Stimulated activated CD4-positive, alpha-beta T cell treated with anti-CD3 and anti-CD28 coated beads, Interleukin-2, amount 100 ng/mL, for 4 hours (primary cell): ENCODE data around the gene VN1R4.
A peak's percentile ranks its signal among the peaks of the same experiment; 100 is the strongest.
"Not testable (repeated sequence)": the region's sequence is repeated elsewhere in the genome, so short reads cannot be mapped to it uniquely, and the experiment has no call there.

Experiments
- DNase-seq: peaks from one replicate; pipeline ENCODE4 v3.0.0-alpha.2; 2020; ENCODE audit warnings: low read depth

The VN1R4 gene, protein sequence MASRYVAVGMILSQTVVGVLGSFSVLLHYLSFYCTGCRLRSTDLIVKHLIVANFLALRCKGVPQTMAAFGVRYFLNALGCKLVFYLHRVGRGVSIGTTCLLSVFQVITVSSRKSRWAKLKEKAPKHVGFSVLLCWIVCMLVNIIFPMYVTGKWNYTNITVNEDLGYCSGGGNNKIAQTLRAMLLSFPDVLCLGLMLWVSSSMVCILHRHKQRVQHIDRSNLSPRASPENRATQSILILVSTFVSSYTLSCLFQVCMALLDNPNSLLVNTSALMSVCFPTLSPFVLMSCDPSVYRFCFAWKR

DNA sequence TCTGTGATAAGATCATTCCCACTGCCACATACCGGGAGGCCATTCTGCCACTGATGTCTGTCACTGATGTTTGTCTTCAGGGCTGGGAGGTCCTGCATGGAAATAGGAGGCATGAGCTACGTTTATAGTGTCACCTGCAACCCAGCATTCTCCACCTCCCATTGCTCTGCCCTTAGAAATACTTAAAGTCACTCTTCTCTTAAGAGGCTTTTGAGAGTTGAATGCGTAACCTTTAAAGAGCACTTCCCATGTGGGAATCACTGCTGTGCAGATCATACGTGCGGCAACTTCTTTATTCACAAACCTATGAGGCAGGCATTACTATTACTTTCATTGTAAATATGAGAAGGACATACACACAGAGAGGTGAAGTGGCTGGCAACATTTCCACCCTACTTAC, at the start of gene VN1R4:
Gene VN1R4, minus strand, starts transcription at position 101 of the 400 bp plus-strand sequence. Its CDS starts 58 bp downstream, at position 43.
- not testable (repeated sequence) for DNase-seq

DNA sequence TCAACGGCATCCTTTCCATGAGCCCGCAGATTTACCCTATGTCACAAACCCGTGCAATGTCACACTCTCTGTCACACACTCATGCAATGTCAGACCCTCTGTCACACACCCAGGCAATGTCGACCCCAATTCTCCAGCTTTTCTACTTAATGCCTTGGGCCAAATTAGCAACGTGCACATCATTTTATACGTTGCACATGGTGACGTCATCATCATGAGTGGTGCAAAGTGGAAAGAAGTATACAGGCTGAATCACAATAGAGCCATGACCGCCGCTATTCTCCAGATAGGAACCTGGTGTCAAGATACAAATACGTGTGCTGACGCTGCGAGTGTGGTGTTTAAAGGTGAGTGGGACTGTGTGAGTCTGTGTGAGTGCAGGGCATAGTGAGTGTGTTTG, 44.4 kb upstream of the VN1R4 start:
- DNase-seq = no peak

DNA sequence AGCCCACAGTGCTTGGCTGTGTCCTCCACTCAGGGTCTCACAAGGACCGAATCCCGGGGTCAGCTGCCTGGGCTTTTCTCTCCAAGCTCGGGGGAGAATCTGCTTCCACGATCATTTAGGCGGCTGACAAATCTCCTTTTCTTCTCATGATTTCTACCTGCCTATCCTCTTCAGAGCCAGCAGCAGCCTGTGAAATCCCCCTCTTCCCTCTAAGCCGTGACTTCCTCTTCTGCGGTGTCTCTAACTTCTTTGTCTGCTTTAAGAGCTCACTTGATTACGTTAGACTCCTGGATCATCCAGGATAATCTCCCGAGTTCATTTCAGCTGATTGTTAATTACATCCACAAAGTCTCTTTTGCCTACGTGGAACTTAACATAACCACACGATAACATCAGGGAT, 43.5 kb upstream of the VN1R4 start:
- no peak for DNase-seq

DNA sequence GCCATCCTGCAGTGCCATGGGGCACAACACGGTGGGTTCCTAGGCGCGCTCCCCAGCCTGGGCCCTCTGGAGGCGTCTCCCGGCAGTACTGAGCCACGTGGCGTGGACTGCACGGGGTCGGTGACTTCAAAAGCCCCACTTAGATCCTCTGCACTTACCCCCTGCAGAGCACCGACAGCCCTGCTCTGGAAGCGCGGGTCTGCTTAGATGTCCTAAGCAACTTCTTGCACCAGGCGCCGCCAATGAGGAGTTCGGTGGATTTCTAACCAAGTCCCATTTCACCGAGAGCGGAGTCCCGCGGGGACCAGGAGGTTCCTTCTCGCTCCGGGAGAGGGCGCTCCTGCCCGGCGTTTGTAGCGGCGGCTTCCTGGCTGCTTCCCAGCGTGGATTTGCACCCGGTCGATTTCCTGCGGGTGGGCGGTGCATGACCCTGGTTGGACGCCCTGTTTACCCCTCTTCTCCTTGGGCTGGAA, 40.9 kb upstream of the VN1R4 start:
- DNase-seq = no peak

DNA sequence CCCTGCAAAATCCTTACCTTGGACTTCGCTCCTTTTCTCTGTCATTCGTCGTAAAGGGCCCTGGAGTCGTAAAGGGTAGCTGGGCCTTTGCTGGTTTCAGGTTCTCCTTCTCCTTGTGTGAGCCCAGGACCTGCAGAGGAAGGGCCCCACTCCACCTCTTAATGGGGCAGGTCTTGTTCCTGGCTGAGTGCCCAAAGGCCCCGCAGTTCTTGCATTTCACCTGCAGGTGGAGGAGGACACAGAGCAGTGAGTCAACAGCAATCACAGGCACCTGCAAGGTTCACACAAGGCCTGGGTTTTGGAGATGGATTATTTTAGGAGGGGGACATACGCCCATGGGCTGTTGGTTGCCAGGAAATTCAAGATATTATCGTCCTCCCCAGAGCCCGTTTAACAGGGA, 33.8 kb upstream of the VN1R4 start:
- not testable (repeated sequence) for DNase-seq

DNA sequence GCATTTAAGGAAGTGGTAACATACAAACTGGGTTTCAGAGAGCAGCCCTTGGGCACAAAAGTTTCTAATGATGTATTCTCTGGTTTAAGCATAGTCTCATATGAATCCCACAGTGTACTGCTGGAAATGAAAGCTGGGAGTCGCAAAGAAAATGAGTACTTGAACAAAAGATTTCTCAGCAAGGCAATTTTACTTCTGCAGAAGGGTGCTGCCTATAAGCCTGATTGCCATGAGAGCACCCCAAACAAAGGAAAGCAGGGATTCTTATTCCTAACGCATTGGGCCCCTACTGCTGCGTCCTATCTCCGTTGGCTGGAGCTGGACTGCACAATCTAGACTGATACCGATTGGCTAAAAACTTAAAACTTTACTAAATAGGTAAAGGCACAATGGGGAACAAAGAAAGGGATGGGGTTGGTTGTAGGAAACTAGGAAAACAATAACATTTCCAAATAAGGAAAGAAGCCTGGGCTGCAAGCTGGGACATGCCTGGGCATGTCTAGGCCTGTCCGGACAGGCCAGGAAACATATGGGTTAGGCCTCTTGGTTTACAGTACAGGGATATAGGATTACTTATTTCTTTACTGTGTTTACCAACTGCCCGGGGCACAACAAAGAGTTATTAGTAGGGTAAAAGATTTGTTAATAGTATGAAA, 27.4 kb upstream of the VN1R4 start:
- no peak for DNase-seq

DNA sequence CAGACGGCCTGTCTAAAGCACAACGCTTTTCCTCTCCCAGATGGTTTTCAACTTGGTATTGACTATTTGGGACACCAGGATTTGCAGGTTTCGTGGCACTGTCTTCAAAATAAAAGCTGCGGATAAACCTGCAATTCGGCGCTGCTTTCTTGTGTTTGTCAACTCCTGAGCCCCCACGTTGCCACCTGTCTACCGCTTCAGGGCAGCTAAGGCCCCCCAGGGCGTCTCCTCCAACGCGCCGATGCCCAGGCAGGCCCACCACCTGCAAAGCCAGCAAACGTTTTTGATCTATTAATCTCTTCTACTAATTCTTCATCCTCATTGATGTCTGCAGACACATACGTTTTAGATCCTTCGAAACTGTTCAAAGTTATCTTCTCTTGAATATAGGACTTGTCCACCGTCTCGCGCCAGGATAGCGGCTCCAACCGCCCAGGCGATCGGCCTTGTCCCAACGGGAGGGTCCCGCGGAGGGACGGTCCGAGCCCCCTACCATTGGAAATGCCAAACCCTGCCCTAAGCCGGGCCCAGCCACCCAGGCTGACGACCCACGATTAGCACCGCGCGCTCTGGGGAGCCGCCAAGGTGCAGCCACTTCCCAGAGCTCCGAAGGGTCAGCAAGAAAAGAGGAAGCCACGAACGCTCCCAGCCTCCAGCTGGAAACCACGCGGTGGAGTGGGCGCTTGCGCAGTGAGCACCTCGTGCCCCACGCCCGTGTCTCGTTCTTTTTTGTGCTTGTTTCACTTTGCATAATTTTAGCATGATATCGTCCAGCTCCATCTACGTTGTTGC, 23.4 kb upstream of the VN1R4 start:
- DNase-seq = no peak

DNA sequence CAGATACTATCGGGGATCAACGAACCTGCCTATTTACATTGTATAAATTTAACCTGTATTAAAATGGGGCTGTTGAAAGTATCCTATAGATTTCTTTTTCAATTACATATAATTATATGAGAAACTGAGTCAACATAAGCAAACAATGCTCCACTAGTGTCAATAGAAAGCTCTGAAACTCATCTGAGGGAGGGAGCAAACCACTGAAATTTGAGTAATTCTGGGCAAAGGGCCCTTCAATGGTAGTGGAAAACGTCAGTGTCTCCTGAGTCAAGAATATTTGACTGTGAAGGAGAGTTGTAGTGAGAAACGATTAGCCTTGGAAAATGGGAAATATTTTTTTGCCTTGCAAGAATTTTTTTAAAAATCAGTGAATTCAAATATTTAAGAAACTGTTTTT, 17.6 kb upstream of the VN1R4 start:
- no peak for DNase-seq

DNA sequence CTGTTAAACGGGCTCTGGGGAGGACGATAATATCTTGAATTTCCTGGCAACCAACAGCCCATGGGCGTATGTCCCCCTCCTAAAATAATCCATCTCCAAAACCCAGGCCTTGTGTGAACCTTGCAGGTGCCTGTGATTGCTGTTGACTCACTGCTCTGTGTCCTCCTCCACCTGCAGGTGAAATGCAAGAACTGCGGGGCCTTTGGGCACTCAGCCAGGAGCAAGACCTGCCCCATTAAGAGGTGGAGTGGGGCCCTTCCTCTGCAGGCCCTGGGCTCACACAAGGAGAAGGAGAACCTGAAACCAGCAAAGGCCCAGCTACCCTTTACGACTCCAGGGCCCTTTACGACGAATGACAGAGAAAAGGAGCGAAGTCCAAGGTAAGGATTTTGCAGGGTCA, 14.4 kb upstream of the VN1R4 start:
- not testable (repeated sequence) for DNase-seq

DNA sequence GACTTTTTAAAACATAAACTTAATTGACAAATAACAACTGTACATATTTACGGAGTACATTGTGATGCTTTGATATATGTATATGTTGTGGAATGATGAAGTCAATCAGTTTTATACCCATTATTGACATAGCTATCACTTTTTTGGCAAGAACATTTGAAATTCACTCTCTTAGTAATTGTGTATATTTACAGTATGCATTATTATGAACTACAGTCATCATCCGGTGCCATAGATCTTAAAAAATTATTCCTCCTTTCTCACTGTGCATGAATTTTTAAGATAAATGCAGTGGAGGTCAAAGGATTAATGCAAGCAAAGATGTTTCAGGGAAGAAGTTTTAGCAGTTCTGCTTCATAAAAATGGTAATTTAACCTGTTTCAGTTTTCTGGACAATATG, 8.0 kb upstream of the VN1R4 start:
- no peak for DNase-seq

DNA sequence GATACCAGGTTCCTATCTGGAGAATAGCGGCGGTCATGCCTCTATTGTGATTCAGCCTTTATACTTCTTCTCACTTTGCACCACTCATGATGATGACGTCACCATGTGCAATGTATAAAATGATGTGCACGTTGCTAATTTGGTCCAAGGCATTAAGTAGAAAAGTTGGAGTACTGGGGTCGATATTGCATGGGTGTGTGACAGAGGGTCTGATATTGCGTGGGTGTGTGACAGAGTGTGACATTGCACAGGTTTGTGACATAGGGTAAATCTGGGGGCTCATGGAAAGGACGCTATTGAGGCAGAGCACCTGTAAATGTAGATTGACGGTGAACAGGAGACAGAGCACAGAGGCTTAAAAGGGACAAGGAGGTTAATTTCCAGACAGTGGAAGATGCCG, 4.5 kb upstream of the VN1R4 start:
- no peak for DNase-seq

DNA sequence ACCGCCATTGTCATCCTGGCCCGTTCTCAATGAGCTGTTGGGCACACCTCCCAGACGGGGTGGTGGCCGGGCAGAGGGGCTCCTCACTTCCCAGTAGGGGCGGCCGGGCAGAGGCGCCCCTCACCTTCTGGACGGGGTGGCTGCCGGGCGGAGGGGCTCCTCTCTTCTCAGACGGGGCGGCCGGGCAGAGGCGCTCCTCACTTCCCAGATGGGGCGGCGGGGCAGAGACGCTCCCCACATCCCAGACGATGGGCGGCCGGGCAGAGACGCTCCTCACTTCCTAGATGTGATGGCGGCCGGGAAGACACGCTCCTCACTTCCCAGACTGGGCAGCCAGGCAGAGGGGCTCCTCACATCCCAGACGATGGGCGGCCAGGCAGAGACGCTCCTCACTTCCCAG, 2.3 kb upstream of the VN1R4 start:
- not testable (repeated sequence) for DNase-seq

DNA sequence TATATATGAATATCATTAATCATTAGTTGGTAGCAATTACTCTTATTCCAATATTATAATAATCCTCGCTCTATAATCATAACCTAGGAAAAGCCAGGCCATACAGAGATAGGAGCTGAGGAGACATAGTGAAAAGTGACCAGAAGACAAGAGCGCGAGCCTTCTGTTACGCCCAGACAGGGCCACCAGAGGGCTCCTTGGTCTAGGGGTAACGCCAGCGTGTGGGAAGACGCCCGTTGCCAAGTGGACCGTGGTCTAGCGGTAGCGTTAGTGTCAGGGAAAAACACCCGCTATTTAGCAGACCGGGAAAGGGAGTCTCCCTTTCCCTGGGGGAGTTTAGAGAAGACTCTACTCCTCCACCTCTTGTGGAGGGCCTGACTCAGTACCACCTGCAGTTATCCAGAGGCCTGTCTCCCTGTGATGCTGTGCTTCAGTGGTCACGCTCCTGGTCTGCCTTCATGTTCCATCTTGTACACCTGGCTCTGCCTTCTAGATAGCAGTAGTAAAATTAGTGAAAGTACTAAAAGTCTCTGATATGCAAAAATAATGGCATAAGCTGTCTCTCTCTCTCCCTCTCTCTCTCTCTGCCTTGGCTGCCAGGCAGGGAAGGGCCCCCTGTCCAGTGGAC, 9.7 kb downstream of the VN1R4 start, which contains the start of gene VN1R2:
Gene VN1R2, plus strand, starts transcription at position 578 of the 628 bp plus-strand sequence. CDS start 84 bp downstream, outside the sequence.
- DNase-seq = not testable (repeated sequence)

DNA sequence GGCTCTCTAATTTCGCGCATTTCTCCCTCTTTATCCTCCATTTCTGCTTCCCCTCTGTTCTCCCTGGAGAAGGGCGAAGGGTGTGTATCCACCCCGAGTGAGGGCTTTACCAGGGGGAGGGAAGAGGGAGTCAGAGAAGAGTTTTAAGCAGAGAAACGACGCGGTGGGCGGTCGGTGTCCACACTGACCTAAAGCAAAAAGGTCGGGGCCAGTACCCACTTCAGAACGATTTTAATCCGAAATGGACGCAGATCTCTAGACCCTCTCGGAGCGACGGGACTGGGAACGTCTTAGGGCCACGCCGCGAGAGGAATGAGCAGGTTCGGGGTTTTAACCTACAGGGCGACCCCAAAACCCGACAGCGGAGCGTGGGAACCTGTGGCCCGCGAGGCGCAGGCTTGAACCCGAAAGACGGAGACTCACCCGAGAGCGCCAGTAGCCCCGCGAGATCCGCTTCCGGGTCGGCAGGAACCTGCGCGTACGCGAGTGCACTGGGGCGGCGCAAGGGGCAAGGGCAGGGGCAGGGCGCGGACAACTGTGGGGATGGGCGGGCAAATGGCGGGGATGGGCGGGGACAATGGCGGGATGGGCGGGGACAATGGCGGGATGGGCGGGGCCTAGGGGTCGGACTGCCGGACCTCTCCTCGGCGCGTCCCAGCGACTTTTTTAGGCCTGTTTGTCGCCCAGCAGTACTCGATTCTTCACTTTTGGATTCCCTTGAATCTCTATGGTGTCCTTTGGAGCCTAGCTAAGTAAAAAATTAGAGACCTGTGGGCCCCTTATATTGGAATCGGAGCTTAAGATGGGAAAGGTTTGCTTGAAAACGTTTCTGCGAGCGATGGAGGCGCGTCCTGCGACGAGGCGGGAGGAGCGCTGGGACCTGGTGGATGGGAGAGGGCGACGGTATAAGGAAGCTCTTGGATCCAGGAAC, 12.8 kb downstream of the VN1R4 start, which contains the start of gene ZNF677:
Gene ZNF677, minus strand, starts transcription at position 463 of the 931 bp plus-strand sequence. CDS start 3,323 bp downstream, outside the sequence.
- peak; percentile 75 for DNase-seq

DNA sequence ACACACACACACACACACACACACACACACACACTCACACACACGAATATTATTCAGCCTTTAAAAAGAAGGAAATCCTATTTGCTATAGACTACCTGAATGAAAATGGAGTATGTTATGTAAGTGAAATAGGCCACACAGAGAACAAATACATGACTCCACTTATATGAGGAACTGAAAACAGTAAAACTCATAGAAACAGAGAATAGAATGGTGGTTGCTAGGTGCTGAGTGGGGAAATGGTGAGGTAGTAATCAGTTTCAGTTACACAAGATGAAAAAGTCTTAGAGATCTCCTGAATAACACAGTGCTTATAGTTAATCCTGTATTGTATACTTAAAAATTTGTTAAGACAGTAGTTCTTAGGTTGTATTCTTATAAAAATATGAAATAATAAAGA, 21.0 kb downstream of the VN1R4 start:
- no peak for DNase-seq

DNA sequence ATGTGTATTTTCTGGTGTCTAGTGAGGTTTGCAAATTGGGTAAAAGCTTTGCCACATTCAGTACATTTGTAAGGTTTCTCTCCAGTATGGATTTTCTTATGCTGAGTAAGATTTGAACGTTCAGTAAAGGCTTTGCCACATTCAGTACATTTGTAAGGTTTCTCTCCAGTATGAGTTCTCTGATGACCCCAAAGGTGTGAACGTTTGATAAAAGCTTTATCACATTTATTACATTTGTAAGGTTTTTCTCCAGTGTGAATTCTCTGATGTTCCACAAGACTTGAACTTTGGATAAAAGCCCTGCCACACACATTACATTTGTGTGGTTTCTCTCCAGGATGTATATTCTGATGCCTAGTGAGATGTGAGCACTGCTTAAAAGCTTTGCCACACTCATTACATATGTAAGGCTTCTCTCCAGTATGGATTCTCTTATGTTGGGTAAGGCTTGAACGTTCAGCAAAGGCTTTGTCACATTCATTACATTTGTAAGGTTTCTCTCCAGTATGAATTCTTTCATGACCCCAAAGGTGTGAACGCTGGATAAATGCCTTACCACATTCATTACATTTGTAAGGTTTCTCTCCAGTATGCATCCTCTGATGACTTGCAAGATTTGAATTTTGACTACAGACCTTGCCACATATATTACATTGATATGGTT, 30.3 kb downstream of the VN1R4 start:
- DNase-seq = no peak

DNA sequence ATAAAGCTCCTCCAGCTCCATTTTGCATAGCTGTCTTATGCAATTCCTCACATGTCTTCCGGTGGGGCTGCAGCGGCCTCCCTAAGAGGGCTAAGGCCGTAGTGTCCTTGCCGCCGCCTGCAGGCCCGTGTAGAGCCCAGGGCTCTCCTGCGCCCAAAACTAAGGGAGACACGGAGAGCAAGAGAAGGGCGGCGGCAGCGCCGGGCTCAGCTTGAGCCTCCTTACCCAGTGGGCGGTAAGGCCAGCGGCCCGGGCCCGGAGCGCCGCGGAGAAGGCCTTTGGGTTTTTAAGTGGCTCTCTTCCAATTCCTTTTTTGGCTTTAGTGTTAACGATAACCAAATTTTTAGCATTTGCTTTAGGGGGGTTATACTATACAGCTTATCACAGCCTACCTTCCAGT, 42.9 kb downstream of the VN1R4 start:
- DNase-seq = no peak

DNA sequence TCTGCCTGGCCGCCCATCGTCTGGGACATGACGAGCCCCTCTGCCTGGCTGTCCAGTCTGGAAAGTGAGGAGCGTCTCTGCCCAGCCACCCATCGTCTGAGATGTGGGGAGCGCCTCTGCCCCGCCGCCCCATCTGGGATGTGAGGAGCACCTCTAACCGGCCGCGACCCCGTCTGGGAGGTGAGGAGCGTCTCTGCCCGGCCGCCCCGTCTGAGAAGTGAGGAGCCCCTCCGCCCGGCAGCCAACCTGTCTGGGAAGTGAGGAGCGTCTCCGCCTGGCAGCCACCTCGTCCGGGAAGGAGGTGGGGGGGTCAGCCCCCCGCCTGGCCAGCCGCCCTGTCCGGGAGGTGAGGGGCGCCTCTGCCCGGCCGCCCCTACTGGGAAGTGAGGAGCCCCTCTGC, 44.8 kb downstream of the VN1R4 start:
- DNase-seq = not testable (repeated sequence)
